Measurements from ENCODE around the gene GBP6.
"Not testable (repeated sequence)": the region's sequence is repeated elsewhere in the genome, so short reads cannot be mapped to it uniquely, and the experiment has no call there.

Gene GBP6, protein sequence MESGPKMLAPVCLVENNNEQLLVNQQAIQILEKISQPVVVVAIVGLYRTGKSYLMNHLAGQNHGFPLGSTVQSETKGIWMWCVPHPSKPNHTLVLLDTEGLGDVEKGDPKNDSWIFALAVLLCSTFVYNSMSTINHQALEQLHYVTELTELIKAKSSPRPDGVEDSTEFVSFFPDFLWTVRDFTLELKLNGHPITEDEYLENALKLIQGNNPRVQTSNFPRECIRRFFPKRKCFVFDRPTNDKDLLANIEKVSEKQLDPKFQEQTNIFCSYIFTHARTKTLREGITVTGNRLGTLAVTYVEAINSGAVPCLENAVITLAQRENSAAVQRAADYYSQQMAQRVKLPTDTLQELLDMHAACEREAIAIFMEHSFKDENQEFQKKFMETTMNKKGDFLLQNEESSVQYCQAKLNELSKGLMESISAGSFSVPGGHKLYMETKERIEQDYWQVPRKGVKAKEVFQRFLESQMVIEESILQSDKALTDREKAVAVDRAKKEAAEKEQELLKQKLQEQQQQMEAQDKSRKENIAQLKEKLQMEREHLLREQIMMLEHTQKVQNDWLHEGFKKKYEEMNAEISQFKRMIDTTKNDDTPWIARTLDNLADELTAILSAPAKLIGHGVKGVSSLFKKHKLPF

DNA sequence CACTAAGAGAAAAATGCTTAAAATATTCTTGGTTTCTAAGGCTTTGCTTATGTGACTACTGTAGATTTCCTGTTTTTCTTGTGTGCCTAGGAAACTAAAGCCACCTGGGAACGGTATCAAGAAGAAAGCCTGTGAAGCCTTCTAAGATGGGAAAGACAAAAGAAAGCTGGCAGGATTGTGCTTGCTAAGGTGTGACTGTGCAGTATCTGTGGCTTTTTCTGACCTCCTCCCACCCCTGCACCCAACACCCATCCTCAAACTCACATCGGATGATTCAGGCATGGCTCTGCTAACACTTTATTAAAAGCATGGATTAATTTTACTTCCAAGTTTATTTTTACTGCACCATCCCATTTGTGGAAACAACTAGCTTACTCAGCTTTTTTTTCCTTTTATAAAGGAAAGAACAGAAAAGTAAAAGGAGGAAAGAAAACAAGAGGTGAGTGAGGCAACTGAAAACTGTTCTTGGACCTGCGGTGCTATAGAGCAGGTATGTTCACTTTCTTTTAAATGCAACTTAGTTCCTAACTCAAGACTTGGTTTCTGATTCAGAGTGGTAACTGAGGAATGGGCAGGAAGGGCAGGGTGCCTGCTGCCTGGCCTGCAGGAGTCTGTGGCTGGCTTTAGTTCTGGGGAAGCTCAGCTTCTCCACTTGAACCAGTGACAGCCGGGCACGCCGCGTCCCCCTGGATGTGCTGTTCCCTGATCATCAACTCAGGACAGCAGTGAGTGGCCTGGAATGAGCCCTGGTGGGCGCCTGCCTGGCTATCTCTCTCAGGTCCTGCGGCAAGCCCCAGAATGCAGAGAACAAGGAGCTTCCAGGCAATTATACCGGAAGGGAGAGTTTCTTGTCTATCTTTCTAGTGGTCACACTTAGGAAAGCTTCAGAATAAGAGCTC lies at the start of gene GBP6:
GBP6 (plus strand) TSS at position 422 of the 899 bp plus-strand sequence. CDS start 4,493 bp downstream, outside the sequence.
- no peak for DNase-seq (ENCODE audit: low read depth in 2 of 2)

DNA sequence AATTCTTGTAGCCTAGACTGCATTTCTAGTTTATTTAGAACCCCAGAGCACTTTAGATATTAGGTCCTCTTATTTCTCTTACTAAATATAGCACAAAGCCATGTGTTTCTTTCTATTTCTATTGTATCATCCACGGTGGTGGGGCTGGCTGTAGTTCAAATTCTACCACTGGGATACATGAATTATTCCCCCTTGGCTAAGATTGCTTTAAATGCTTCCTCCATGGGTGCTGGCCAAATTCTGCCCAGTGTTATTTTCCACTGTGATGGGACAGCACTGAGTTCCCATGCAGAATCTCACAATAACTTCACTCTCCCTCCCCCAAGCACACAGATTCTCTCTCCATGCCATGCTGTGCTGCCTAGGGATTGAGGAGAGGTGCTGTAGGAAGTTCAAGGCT lies 41.5 kb upstream of the GBP6 start:
- no peak for DNase-seq (ENCODE audit: low read depth in 2 of 2)

DNA sequence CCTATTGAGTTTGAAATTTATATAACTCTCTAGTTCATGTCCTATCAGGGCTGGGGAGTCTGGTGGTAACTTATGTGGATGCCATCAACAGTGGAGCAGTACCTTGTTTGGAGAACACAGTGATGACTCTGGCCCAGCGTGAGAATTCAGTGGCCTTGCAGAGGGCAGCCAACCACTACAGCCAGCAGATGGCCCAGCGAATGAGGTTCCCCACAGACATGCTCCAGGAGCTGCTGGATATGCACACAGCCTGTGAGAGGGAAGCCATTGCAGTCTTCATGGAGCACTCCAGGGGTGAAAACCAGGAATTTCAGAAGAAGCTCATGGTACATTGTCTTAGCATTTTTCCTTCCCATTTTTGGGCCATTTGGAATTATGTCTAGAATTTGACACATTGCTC lies 32.0 kb upstream of the GBP6 start:
- no peak for DNase-seq (ENCODE audit: low read depth in 2 of 2)

DNA sequence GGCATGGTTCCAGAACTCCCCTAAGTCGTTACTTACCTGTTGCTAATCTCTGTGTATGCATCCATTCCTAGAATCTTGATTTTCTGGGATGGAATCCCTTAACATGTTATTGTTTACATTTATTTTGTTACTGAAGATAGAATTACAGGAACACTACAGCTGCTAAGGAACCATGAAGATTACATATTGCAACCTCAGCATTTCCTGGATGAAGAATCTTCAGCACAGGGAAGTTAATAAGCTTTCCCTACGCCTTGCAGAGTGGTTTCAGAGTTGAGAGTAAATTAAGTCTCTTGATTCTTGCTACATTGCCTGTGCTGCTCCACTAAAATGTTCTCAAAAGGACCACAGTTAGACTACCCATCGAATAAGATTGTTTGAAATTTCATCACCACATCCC lies 31.4 kb upstream of the GBP6 start:
- no peak for DNase-seq (ENCODE audit: low read depth in 2 of 2)

DNA sequence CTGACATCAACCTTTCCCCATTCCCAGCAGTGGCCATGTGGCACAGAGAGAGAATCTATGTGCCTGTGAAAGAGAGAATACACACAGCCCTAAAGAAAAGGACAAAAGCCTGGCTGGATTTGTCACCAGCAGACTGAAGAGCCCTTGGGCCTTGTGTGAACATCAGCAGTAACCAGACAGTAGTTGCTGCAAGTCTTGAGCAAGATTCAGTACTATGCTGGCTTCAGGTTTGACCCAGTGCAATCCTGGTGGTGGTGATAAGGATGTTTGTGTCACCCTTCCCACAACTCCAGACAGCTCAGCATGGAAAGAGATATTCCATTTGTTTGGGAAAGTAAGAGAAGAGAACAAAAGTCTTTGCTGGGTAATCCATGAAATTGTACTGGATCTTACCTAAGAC lies 28.4 kb upstream of the GBP6 start:
- no peak for DNase-seq (ENCODE audit: low read depth in 2 of 2)

DNA sequence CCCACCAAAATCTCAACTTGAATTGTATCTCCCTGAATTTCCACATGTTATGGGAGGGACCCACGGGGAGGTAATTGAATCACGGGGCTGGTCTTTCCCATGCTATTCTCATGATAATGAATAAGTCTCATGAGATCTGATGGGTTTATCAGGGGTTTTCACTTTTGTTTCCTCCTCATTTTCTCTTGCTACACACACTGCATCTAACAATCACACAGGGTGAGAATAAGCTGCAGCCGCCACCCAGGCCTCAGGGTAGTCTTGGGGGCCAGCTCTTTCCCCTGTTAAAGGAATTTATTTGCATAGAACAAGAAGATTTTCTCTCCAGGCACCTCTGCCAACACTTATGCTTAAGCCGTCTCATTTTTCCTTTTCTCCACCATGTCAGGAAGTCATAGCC lies 26.0 kb upstream of the GBP6 start:
- no peak for DNase-seq (ENCODE audit: low read depth in 2 of 2)

DNA sequence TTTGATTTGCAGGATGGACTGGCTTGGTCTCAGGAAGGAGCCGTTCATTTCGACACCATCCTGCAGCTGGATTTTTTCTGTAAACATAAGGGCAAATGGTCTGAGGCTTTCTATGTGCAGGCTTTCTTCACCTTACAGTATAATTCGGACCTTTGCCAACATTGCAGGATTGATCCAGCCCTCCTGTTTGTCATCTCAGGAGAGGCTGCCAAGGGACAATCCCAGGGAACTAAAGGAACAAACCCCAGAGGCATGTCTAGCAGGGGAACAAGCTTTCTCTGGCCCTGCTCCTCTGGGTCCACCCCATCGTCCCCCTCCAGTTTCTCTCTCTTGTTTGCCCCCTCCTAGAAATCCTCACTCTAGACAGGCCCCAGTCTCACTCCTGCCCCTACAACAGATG lies 24.8 kb upstream of the GBP6 start:
- no peak for DNase-seq (ENCODE audit: low read depth in 2 of 2)

DNA sequence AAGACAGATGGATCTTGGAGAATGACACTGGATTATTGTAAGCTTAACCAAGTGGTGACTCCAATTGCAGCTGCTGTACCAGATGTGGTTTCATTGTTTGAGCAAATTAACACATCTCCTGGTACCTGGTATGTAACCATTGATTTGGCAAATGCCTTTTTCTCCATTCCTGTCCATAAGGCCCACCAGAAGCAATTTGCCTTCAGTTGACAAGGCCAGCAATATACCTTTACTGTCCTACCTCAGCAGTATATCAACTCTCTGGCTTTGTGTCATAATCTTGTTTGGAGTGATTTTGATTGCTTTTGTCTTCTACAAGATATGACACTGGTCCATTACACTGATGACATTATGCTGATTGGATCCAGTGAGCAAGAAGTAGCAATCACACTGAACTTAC lies 18.4 kb upstream of the GBP6 start:
- not testable (repeated sequence) for DNase-seq (ENCODE audit: low read depth in 2 of 2)

DNA sequence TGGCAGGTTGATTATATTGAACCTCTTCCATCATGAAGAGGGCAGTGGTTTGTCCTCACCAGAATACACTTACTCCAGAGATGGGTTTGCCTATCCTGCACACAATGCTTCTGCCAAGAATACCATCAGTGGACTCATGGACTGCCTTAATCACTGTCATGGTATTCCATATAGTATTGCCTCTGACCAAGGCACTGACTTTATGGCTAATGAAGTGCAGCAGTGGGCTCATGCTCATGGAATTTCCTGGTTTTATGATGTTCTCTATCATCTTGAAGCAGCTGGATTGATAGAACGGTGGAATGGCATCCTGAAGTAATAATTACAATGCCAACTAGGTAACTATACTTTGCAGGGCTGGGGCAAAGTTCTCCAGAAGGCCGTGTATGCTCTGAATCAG lies 16.6 kb upstream of the GBP6 start:
- no peak for DNase-seq (ENCODE audit: low read depth in 2 of 2)

DNA sequence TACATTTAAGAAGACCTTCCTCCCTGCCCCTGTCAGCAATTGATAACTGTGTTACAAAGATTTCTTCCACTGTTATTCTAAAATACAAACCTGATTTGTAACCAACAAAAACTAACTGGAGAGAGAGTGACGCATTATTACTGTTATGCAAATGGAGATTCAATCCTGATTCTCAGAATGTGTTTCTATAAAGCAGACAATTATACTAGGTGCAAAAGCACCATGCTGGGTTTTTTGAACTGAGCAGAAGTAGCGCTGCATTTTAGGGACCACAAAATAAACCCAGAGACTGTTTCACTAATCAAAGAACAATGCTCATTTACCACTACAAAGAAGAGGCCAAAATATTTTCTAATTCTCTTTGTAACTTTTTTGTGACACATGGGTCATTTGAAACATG lies 13.6 kb upstream of the GBP6 start:
- DNase-seq (ENCODE audit: low read depth in 2 of 2) = no peak

DNA sequence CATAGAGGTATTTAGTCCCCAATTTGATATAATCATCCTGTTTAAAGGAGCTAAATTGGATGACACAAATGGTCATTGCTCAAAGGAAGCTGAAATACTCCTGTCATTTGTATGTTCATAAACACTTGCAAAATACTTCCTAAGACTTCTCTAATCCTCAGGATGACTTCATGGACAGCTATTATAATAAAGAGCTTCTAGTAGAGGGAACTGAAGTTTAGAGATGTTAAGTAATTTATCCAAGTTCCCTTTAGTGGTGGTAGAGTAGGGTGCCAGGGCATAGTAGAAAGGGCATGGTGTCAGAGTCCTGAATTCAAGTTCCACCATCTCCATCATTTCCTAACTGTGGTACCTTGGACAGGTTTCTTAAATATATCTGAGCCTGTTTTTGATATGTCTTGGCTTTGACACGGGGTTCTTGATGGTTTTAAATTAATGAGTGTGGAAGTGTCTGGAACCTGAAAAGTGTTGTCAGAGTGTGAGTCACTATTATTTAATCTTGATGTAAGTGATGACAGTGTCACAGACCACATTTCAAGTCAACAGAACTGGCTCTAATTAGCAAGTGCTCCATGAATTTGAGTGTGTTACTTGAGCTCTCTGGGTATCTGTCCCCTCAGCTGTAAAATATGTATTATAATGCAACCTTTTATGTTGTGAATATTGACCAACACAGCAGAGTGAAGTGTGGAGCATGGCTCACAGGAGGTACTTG lies 12.1 kb upstream of the GBP6 start:
- DNase-seq (ENCODE audit: low read depth in 2 of 2) = no peak

DNA sequence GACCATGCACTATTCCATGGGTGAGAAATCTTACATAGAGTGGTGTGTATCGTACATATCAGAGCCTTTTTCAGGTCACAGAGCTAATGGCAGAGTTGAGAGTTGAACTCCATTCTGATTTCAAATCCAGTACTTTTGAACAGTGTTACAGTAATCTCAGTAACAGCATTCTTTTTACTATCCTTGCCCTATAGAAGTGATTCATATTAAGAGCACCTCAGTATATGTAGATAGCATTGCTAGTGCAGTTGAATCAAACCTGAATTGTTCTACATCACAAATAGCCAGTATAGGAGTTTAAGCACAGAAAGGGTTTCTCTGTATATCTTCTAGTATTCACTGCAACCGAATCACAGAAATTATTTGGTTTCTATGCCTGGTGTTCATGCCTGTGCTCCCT lies 11.4 kb upstream of the GBP6 start:
- no peak for DNase-seq (ENCODE audit: low read depth in 2 of 2)

DNA sequence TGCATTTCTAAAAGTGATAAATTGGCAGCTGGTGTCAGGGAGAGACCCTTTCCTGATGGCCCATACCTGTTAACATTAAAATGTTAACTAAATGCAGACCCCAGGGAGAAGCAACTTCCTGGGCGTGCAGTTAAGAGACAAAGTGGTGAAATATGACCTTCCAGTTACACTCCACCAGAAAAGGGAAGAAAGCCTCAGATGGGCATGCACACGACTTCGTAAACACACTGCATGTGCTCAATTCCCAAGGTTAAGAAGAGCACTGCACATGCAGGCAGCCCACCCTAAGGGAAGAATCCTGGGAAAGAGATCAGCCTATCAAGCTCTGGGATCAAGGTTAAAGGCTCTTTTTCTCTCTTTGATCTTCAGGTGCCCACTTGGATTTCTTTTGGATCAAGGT lies 9.7 kb upstream of the GBP6 start:
- DNase-seq (ENCODE audit: low read depth in 2 of 2) = no peak

DNA sequence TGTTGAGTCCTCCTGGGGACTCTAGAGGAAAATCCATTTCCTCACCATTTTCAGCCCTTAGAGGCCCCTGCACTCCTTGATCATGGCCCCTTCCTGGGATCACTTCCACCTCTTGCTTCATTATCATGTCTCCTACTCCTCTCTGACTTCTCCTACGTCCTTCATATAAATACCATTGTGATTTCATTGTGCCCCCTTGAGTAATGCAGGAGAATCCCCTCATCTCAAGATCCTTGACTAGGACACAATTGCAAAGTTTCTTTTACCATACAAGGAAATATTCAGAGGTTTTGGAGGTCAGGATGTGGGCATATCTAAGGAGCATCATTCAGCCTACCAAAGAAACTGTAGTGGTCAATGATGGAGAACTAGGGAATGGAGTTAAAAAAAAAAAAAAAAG lies 8.8 kb upstream of the GBP6 start:
- DNase-seq (ENCODE audit: low read depth in 2 of 2) = no peak

DNA sequence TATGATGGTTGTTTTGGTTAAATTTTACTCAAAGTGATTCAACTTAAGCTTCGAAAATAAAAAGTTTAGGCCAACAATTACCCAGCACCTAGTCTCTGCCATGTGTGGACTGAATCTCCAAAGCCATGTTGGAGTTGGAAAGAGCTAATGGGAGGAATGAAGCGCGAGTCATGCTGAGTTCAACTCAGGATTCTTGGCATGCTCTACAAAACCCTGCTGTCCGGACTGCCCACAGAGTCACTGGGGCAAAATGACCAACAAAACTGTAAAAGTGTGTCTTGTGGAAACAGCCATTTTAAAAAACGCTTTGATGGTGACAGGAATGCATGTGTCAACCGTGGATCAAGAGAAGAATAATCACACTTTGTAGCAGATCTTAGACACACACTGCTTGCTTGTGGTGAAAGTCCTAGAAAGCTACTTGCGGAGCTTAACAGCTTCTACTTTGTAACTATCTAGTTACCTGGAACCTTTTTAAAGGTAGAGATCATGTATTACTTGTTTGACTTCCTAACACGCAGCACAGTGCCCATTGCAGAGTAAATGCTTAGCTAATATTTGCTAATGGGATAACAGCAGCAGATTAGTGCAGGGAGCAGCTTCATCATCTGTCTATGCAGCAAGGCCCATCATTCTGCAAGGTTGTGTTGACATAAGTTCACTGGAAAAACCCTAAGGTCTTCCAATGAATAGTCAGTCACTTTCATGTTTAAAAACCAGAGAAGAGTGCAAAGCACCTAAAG lies 7.0 kb upstream of the GBP6 start:
- DNase-seq (ENCODE audit: low read depth in 2 of 2) = no peak

DNA sequence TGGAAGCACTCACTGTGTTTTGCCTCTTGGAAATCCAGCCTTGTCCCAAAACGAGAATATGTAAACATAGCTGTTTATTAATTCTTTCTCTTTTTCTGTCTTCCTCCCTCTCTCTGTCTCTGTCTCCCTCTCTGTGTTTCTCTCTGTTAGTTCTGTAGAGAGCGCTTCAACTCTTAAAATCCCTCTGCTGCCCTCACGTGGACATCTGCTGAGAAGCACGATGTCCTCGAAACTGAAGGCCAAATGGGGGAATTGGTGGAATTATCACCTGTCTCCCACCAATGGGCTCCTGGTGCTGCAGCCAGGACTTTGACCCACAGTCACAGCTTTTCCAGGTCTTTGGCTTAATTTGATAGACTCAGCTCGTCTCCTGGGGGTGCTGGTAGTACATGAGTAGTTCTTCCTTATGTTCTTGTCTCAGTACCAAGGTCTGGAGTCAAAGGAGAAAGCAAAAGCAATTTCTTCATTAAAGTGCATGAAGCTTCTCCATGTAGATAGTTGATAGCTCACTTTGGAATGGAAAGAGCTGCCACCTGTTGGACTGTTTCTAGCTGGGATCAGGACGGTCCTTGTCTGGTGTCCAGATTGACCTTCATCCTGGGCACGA lies 5.5 kb upstream of the GBP6 start:
- peak; percentile 75 to 80 for DNase-seq (ENCODE audit: low read depth in 2 of 2)

DNA sequence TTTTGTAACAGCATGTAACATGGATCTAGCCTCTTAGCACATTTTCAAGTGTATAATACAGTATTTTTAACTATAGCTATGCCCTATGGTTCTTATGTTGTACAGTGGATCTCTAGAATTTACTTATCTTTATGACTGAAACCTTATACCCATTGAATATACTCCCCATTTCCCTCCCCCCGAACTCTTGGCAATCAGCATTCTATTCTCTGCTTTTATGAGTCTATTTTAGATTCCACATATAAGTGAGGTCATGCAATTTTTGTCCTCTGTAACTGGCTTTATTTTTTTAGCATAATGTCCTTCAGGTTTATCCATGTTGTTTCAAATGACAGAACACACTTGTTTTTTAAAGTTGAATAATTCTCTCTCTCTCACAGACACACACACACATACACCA lies 3.1 kb upstream of the GBP6 start:
- DNase-seq (ENCODE audit: low read depth in 2 of 2) = no peak

DNA sequence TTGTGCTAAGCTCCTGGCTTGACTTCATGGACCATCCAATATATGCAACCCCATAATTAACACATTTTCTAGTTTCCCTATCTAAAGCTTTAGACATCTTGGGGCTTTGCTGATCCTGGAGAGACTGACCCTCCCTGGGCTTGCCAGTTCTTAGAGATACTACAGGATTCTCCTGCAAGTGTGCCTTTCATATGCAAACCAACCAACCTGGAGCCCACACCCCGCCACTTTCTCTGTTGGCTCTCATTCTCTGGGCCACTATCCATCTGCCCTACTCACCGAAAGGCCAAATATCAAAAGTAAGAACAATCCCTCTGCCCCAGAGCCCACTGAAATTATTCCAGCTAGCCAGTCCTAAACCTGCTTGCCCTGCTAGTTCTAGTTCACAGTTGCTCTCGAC lies 2.2 kb upstream of the GBP6 start:
- no peak for DNase-seq (ENCODE audit: low read depth in 2 of 2)

DNA sequence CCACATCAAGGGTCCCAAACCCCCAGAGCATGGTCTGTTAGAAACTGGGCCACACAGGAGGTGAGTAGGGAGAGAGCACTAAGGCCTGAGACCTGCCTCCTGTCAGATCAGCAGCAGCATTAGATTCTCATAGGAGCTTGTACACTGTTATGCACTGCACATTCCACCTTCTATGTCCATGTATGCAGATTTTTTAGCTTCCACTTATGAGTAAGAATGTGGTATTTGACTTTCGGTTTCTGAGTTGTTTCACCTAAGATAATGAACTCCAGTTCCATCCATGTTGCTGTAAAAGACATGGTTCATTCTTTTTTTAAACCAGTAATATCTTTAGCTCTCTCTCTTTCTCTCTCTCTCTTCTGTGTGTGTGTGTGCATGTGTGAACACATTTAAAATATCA lies 663 bp upstream of the GBP6 start:
- DNase-seq (ENCODE audit: low read depth in 2 of 2) = no peak

DNA sequence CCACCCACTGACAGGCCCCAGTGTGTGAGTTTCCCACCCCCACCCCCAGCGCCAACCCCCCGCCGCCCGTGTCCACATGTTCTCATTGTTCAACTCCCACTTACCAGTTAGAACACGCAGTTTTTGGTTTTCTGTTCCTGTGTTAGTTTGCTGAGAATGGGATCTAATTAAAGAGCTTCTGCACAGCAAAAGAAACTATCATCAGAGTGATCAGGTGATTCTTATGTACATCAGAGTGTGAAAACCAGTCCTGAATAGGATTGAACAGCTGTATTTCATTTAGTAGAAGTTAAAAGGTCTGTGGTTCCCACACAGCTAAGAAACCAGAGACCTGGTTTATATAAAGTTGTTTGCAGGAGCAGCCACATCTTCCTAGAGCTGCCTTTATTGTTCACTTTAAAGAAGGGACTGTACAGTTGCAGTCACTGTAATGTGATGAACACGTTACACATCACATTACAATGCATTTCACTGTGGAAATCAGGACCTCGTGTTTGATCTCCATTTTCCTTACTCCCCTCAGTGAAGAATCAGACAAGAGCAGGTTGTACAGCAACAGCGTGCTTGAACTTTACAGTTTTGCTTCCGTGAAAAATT lies 1.2 kb downstream of the GBP6 start:
- no peak for DNase-seq (ENCODE audit: low read depth in 2 of 2)

Measured in activated CD4-positive, alpha-beta T cell treated with anti-CD3 and anti-CD28 coated beads for 24 hours (primary cell).